SK-N-SH treated with all-trans-retinoic acid at 6 μM for 48 hours (cell line): ENCODE measurements around the gene EBF3.

Experiments used
- ATAC-seq: fragments of 200-7000 bp; cut with Tn5 transposase; 3 replicates; pipeline ENCODE4 v1.9.1; 2020; ENCODE audit warnings: mild to moderate bottlenecking, moderate library complexity
- ARNTL ChIP-seq: fragments of 450-650 bp; formaldehyde crosslinking; IDR thresholded peaks from 2 replicates; pipeline ENCODE4 v1.5.0; 2020; ENCODE audit warnings: low read depth, mild to moderate bottlenecking, moderate library complexity, borderline replicate concordance
- BACH2 ChIP-seq: fragments of 250-450 bp; sonication (Bioruptor Pico); IDR thresholded peaks from 2 replicates; pipeline ENCODE4 v1.9.0; 2021; ENCODE audit warnings: mild to moderate bottlenecking, borderline replicate concordance
- CSDC2 ChIP-seq: fragments of 250-450 bp; sonication (Bioruptor Pico); IDR thresholded peaks from 2 replicates; pipeline ENCODE4 v1.5.0; 2020; ENCODE audit warnings: mild to moderate bottlenecking, moderate library complexity
- CSRNP3 ChIP-seq: fragments of 250-450 bp; sonication (Bioruptor Pico); IDR thresholded peaks from 2 replicates; pipeline ENCODE4 v1.5.1; 2021; ENCODE audit warnings: mild to moderate bottlenecking, moderate library complexity
- ESRRG ChIP-seq: fragments of 250-450 bp; sonication (Bioruptor Pico); IDR thresholded peaks from 2 replicates; pipeline ENCODE4 v1.6.1; 2021; ENCODE audit warnings: mild to moderate bottlenecking
- GLIS3 ChIP-seq: fragments of 250-450 bp; sonication (Bioruptor Pico); IDR thresholded peaks from 2 replicates; pipeline ENCODE4 v1.5.0; 2020; ENCODE audit warnings: mild to moderate bottlenecking, moderate library complexity
- ISL1 ChIP-seq: fragments of 250-450 bp; sonication (Bioruptor Pico); IDR thresholded peaks from 2 replicates; pipeline ENCODE4 v2.1.2; 2022; ENCODE audit warnings: mild to moderate bottlenecking, moderate library complexity
- OSR1 ChIP-seq: fragments of 250-450 bp; sonication (Bioruptor Pico); IDR thresholded peaks from 2 replicates; pipeline ENCODE4 v1.8.0; 2022; ENCODE audit warnings: moderate library complexity, mild to moderate bottlenecking, inconsistent platforms
- PATZ1 ChIP-seq: fragments of 250-450 bp; sonication (Bioruptor Pico); IDR thresholded peaks from 2 replicates; pipeline ENCODE4 v1.8.0; 2020; ENCODE audit warnings: mild to moderate bottlenecking, moderate library complexity, borderline replicate concordance
- PPARA ChIP-seq: fragments of 250-450 bp; sonication (Bioruptor Pico); IDR thresholded peaks from 2 replicates; pipeline ENCODE4 v1.5.0; 2020; ENCODE audit warnings: mild to moderate bottlenecking, borderline replicate concordance
- RARB ChIP-seq: fragments of 250-450 bp; sonication (Bioruptor Pico); IDR thresholded peaks from 2 replicates; pipeline ENCODE4 v1.8.0; 2021; ENCODE audit warnings: mild to moderate bottlenecking, moderate library complexity
- SNAI2 ChIP-seq: fragments of 250-450 bp; sonication (Bioruptor Pico); IDR thresholded peaks from 2 replicates; pipeline ENCODE4 v1.5.0; 2020; ENCODE audit warnings: mild to moderate bottlenecking, moderate library complexity
- TCF4 ChIP-seq: fragments of 250-450 bp; sonication (Bioruptor Pico); IDR thresholded peaks from 2 replicates; pipeline ENCODE4 v1.8.0; 2021; ENCODE audit warnings: mild to moderate bottlenecking, moderate library complexity, borderline replicate concordance
- TOX ChIP-seq: fragments of 250-450 bp; sonication (Bioruptor Pico); IDR thresholded peaks from 2 replicates; pipeline ENCODE4 v1.8.0; 2021; ENCODE audit warnings: mild to moderate bottlenecking, moderate library complexity, borderline replicate concordance
- TSHZ2 ChIP-seq: fragments of 250-450 bp; sonication (Bioruptor Pico); IDR thresholded peaks from 2 replicates; pipeline ENCODE4 v1.5.0; 2020; ENCODE audit warnings: mild to moderate bottlenecking, moderate library complexity
- ZC3H10 ChIP-seq: fragments of 250-450 bp; sonication (Bioruptor Pico); IDR thresholded peaks from 2 replicates; pipeline ENCODE4 v1.5.1; 2021; ENCODE audit warnings: mild to moderate bottlenecking, moderate library complexity
- ZFP3 ChIP-seq: fragments of 250-450 bp; sonication (Bioruptor Pico); IDR thresholded peaks from 2 replicates; pipeline ENCODE4 v1.5.0; 2020; ENCODE audit warnings: mild to moderate bottlenecking, moderate library complexity
- ZFP30 ChIP-seq: fragments of 450-650 bp; formaldehyde crosslinking; IDR thresholded peaks from 2 replicates; pipeline ENCODE4 v1.5.0; 2022; ENCODE audit warnings: mild to moderate bottlenecking, moderate library complexity
- ZNF565 ChIP-seq: fragments of 450-650 bp; formaldehyde crosslinking; conservative IDR thresholded peaks from 2 replicates; pipeline ENCODE4 v1.5.0; 2020; ENCODE audit warnings: low read depth, mild to moderate bottlenecking, moderate library complexity
- ZNF70 ChIP-seq: fragments of 450-650 bp; formaldehyde crosslinking; IDR thresholded peaks from 2 replicates; pipeline ENCODE4 v1.5.0; 2020; ENCODE audit warnings: mild to moderate bottlenecking, moderate library complexity
- ZNF8 ChIP-seq: fragments of 450-650 bp; formaldehyde crosslinking; IDR thresholded peaks from 2 replicates; pipeline ENCODE4 v1.5.0; 2020; ENCODE audit warnings: mild to moderate bottlenecking, moderate library complexity
- TF ChIP-seq, protein P1 (sequence below): fragments of 250-450 bp; sonication (Bioruptor Pico); IDR thresholded peaks from 2 replicates; pipeline ENCODE4 v1.5.1; 2020; ENCODE audit warnings: low read depth, mild to moderate bottlenecking, moderate library complexity

EBF3 gene

GRCh38 chr10:129938460-129938859, 25.6 kb downstream of the EBF3 start:
- TF ChIP-seq ESRRG (CRISPR knock-in tag) (no peak), CSDC2 (CRISPR knock-in tag) (no peak), ZFP3 (CRISPR knock-in tag) (no peak), TOX (CRISPR knock-in tag) (no peak), SNAI2 (CRISPR knock-in tag) (no peak), OSR1 (CRISPR knock-in tag) (no peak), BACH2 (CRISPR knock-in tag) (no peak), ZNF8 (CRISPR knock-in tag) (no peak), ARNTL (CRISPR knock-in tag) (no peak), ISL1 (no peak), GLIS3 (CRISPR knock-in tag) (no peak)
- TF ChIP-seq, protein P1, sequence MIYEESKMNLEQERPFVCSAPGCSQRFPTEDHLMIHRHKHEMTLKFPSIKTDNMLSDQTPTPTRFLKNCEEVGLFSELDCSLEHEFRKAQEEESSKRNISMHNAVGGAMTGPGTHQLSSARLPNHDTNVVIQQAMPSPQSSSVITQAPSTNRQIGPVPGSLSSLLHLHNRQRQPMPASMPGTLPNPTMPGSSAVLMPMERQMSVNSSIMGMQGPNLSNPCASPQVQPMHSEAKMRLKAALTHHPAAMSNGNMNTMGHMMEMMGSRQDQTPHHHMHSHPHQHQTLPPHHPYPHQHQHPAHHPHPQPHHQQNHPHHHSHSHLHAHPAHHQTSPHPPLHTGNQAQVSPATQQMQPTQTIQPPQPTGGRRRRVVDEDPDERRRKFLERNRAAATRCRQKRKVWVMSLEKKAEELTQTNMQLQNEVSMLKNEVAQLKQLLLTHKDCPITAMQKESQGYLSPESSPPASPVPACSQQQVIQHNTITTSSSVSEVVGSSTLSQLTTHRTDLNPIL (CRISPR knock-in tag) = no peak
- no peak for ATAC-seq

DNA sequence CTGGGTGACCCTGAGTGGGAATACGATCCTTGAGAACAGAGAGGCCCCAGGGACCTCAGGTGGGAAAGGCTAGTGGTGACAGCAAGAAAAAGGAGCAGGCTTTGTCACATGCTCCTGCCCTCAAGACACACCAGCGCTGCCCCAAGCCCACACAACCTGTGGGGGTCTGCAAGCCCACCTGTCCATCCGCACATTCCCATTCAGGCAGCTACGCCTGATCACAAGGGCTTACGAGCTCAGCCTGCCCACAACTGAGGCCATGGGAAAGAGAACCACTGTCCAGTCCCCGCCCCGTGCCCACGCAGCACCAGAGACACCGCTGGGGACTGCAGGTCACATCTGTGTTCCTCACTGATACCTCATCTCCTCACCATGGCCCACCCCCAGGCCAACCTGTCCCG, 26.7 kb downstream of the EBF3 start:
- no peak for TF ChIP-seq ARNTL (CRISPR knock-in tag)
- TF ChIP-seq CSDC2 (CRISPR knock-in tag) = no peak
- TF ChIP-seq TOX (CRISPR knock-in tag) = no peak
- no peak for TF ChIP-seq PATZ1 (CRISPR knock-in tag)
- TF ChIP-seq OSR1 (CRISPR knock-in tag) = no peak
- TF ChIP-seq ZC3H10 (CRISPR knock-in tag) = no peak
- no peak for TF ChIP-seq TCF4 (CRISPR knock-in tag)
- TF ChIP-seq ZNF565 (CRISPR knock-in tag) = no peak
- no peak for TF ChIP-seq TSHZ2 (CRISPR knock-in tag)
- no peak for TF ChIP-seq PPARA (CRISPR knock-in tag)
- no peak for TF ChIP-seq RARB (CRISPR knock-in tag)
- TF ChIP-seq ESRRG (CRISPR knock-in tag) = no peak
- no peak for ATAC-seq

DNA sequence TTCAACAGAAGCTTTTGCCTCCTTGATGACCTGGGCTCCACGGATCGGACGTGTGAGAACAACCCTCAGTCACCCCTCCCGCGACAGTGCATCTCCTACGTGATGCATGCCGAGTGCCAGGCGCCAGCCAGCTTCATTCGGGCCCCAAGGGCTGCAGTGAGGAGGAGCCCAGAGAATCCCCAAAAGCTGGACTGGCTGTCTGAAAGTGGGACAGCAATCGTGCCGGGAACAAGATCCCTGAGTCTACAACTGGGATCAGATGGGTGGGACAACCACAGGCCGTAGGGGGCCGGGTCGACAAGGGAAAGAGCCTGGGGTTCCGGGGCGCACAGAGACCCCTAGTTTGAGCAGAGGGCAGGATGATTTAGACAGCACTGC, 27.2 kb downstream of the EBF3 start:
- TF ChIP-seq ZNF70 (CRISPR knock-in tag) = no peak
- TF ChIP-seq CSRNP3 = no peak
- no peak for TF ChIP-seq ZFP30 (CRISPR knock-in tag)
- TF ChIP-seq PATZ1 (CRISPR knock-in tag) = no peak
- no peak for TF ChIP-seq TCF4 (CRISPR knock-in tag)
- no peak for TF ChIP-seq TSHZ2 (CRISPR knock-in tag)
- TF ChIP-seq SNAI2 (CRISPR knock-in tag) = no peak
- no peak for TF ChIP-seq ISL1
- no peak for ATAC-seq
